HG03103 (cell line): ENCODE results near the gene SIM1.

Source experiments
- ATAC-seq: cut with Tn5 transposase; IDR thresholded peaks from one replicate; pipeline ENCODE4 v1.9.1; 2021; ENCODE audit warnings: low read depth; ENCODE audit not compliant: unreplicated experiment

The SIM1 gene

DNA sequence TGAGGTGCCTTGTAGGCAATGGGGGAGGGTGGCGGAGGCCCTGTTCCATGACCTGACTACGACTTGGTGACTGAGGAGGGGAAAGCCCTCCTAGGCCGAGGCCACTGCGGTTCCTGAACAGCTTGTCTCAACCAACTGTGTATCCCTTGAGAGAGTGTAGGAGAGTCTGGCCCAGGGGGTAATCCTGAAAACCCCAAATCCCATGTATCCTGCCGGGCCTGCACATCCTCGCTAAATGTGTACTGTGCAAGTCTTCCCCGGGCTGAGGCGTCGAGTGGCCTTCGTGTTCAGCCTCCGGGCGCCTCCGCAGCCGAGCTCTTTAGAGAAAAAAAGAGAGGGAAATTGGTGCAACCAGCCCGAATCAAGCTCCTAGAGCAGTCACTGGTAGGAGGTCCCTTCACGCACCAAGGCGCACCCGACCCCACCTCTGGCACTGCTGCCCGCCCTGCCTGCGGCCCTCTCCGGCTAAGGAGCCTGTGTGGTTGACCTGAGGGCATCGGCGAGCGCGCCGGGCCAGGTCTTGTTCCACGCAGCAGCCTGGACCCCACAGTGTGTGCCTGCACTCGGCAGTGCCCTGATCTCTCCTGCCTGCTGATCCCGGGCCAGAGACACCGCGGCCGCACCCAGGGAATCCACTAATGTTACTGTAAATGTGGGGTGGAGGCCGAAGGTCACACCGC lies 7.3 kb downstream of the SIM1 start:
- ATAC-seq: no peak

DNA sequence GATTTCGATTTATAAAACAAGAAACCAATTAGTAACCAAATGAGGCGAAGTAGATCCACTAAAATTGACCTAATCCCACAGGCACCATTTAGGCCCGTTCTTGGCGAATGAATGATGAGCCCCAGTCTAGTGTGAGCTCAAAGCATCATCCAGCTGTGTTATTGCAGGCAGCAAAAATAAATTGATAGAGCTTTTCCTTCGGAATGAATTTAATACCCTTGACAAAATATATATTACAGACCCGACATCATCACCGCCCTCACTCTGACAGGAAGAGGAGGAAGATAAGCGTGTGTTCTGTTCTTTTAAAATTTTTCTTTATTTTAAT lies 7.8 kb downstream of the SIM1 start:
- ATAC-seq: no peak

DNA sequence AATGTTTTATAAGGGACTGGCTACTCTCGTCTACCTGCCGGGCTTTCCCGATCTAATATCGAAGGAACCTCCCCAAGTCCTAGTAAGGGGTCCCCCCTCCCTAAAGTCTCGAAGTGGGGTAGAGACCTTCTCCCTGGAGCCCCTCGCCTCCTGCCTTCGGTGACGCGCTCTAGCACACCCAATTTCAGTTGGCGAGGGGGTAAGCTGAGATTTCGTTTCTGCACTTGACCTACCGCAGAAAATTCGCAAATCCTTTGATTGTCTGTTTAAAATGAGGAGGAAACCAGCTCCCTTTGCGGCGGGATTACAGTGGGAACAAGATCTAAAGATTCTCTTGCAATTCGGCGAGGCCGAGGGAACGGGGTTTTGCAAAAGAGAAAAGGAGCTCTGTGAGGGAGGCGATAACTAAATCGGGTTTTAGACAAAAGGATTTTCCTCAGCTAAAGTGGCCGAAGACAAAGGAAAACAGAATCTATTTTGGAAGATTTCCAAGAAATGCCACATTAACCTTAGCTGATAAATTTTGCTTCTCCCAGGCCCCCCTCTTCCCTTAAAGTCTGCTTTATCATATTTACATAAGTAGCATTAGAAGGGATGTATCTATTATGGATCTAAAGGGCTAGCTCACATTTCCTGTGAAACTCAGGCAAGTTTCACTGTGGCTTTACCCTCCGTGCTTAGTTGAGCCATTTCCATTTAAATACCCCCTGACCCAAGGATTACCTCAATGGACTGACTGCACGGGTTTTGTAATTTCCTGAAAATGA lies 8.4 kb downstream of the SIM1 start:
- no peak for ATAC-seq

DNA sequence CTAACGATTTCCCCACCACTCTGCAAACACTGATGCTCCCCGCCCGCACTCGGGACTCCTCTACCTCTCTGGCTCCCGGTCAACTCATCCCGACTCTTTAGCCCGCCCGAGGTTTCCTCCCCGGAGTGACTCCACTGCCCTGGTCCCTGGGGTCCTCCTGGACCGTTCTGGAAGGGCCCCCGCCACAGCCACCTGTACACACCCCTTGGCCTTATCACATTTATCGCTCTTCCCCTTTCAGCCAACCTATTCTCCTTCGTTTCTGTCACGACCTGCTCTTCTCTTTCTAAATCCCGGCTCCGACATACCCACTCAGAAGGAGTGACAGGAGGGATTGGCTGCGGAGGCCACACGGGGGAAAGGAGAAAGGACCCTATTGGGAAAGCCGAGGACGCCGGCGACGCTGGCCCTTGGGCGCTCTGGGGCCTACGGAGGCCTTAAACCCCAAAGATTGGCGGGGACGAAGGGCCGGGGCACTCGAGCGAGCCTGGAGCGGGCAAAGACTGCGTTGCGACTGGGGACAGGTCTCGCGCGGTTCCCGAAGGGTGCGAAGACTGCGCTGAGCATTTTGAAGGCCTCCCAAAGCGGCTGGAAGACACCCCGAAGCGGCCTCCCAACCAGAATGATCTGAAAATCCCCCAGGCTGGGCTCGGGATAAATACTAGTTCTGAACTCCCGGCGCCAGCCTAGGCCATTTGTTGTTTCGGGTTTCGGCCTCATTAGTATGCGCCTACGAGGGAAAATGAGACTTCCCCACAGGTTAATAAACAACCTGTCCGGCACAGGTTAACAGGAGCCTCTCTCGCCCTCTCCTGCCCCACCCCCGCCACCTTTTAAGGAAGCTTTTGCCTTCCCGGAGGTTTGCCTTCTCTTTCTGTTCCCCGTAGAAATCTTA lies 9.2 kb downstream of the SIM1 start:
- ATAC-seq: no peak

DNA sequence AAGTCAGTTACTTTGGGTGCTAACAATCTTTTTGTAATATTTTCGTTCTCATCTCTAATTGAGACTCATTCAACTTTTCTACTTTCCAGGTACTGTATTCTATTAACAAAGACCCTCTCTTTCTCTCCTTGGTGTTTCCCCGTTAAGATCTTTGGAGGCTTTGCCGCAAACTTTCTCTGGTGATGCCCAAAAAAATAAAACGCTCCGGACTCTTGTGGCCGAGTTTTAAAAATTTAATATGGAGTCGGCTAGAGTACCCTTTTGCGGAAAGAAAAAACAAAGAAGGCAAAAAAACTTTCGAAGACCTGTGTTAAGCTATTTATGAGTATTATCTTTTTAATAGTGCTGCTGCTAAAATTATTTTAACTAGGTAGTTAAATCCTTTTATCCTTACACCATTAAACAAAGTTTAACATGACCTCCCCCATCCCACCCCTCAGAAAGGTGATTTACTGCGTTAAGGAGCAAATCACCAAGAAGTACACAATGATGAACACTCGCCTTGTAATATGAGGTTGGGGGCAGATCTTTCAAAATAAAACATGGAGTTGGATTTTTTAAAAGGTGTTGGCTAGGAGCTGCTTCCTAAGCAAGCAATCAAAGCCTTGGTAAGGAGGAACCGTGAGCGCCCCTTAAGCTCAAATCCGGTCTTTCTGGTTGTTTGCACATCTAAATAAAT lies 10.0 kb downstream of the SIM1 start:
- no peak for ATAC-seq

DNA sequence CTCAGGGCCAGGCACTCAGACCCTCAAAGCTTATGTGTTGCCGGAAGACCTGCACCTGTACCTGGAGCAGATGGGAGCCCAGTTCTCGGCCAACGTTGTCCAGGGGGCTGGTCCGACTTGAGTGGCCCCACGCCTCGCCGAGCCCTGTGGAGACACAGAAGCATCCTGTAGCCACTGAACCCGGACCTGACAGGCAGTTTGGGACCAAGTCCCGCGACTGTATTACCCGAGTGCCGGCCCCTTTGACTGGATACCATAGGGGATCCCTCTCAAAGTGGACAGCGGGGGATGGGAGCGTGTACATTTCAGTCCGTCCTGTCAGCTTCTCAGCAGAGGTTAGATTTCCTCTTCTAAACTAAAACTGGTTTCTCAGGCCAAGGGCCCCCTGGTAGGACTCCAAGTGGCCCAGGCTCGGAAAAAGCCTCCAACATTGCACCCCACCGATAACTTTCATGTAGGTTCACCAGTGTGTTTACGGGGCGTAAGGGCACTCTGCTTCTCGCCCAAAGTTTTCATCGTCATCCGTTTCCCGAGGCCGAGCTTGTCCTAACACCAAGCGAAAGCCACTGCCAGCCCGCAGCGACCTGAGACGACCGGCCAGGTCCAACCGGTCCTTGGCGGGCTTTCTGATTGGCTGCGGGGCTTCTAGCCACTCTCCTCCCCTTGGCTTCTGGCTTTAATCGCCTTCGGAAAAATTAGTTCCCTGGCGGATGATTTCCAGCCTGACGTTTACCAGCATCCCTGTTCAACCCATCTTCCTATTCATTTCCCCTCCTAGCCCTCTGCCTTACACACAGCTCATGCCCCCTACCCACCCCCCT lies 10.8 kb downstream of the SIM1 start:
- no peak for ATAC-seq

DNA sequence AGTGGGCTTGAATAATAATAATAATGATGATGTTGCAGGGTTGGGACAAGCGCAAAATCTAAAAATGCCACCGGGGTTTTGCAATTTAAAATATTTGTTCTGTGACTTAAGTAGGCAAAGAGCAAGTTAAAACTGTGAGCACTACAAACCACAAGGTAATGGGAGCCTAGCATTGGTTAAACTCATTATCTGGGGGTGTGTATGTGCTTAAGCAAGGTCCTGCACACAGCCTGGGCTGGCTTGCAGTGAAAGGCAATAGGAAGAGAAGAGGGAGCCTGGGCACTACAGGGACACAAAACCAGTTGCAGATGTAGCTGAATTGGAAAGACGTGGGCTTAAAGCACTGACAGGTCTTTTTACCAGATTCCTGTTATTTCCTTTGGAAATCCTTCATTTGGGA lies 11.7 kb downstream of the SIM1 start:
- no peak for ATAC-seq

DNA sequence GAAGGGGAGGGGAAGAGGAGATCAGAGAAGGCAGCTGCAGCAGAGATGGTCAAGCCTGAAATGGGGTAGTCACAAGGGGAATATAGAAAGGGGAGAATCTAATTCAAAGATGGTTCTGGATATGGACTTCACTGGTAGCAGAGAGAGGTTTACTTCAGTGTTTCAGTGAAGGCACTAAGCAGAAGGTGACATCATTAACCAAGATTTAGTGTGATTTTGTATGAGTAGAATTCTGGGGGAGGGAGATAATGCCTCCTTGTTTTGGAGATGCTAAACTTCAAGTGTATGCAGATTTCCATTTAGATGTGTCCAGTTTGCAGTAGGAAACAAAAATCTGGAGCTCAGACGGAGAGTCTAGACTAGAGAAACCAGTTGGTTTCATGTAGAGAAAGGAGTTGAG lies 13.1 kb downstream of the SIM1 start:
- ATAC-seq: no peak

DNA sequence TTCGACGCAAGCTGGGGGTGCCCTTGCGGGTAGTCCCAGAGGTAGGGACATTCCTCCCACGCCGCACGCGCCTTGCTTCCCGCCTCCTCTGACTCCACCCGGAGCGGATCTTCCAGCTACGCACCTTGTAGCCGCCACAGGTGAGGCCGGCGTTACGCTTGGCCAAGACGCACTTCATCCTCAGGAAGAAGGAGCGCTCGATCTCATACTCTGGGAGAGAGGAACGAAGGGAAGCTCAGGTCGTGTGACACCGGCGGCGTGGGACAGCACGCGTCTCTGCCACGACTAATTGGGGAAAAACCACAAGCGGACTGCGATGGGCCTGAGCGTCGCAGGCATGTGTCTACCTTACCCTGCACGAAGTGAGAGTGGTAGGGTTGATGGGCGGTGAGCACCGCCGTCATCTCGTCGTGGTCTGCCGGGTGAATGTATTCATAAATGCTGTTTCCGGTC lies 15.5 kb downstream of the SIM1 start:
- no peak for ATAC-seq

DNA sequence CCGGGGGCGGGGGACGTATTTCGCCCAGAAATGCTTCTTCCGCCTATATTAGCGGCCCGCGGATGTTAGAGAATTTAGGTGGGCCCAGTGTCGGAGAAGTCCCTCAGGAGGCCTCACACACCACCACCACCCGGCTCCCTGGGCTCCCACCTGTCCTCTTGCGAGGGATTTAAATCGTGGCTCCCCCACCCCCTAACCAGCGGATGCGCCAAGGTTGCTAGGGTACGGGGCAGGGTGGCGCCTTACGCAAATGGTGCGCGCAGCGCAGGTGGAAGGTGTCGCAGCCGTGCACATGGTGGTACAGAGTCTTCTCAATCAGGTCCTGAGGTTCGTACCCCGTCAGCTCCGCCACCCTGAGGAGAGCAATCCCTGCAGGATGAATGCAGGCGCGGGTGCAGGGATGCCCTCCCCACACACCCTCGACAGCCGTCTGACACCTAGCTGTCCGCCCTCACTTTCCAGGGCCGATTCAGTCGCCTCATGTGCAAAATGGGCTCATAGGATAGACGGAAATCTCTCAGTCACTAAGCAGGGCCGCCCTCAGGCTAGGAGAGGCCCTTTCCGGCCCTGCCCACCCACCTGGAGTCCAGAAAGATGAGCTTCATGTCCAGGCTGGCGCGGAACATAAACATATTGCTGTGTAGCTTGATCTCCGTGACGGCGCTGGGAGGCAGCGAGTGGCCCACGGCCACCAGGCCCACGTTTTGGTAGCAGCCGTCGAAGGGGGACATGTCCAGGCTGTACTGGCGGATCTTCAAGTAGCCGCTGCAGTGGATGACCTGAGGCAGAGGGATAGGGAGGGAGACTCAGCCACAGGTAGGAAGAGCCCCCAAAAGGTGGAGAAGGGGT lies 16.6 kb downstream of the SIM1 start:
- ATAC-seq: no peak

DNA sequence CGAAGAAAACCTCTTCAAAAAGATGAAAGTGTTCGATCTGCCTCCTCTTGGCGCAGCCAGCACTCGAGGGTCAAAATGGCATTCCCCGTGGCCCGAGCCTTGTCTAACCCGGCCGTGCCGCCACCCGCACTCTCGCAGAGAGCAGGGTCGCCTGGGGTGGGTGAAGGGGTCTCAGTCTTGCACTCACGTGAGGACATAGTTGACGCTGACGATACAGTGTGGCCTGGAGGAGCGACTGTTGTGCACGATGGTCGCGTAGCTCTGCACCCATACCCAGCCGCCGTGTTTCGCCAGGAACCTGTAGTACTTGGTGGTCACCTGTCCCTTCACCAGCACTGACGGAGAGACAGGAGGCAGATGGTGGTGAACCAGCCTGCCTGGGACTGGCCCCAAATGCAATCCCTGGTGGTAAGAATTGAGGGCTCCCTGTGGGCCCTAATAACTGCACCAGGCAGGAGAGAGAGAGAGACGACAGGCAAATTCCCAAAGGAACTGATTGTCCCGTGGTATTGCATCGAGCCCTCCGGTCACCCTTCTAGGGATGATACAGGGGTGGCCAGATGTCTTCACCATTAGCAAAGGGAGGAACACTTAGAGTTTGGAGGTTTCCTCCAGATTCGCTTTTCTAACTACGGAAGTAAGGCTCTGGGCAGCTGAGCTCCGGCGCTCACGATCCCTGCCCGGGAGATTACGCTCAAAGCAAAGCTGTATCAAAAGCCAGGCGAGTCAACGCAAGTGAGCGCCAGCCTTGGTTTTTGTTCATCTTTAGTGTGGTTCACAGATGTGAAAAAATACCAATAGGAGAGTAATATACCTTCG lies 17.4 kb downstream of the SIM1 start:
- no peak for ATAC-seq

DNA sequence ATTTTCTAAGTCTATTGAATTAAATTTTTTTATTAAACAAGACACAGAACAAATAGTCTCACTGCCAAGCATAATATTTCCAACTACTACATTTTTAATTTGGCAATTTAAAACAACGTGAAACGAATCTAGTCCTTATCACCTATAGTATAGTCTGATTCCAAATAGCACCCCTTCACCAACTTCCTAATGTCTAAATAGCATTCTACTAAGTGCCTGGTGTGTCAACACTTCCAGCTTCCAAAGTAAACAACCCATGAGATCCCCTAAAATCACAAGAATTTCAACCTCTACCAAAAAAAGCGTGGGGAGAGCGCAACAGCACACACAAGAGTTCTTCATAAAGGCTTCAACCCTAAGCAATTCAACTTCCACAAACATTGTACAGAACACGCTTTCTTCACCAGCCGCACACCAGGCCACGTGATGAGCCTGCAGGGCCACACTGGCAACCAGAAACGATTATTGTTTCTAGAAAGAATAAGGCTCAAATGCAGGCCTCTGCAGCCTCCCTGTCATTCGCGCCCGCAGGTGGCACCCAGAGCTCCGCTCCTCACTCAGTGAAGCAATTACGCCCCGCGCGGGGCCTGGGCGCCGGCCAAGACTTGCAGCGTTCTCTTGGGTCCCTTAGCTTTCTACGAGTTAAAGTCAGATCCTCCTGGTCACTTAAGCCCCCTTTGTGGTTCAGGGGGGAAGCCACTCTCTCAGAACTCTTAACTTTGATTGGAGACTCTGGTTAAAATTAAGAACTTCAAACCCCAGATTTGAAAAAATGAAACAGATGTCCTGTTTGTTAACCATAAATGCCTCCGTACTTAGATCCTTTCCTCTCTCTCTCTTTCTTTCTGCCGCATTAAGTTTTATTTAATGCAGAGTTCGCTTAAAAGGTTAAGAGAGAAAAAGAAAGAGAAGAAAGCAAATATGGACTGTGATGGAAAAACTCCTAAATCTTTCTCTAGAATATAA lies 18.3 kb downstream of the SIM1 start:
- no peak for ATAC-seq

DNA sequence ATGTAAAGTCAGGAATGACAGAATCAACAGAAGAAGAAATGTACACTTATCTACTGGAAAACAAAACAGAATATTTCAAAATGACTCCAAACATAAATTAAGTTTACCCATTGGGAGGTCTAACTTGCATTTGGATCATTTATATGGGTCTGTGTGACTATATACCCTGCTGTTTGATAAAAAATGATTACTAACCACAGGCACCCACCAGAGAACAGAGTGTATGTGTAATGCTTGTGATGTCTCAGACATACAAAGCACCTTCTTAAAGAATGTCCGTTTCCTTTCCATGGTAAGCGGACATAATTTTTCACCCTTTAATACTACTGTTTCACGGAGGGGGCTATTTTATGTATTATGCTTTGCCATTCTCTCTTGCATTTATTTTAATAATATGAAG lies 19.2 kb downstream of the SIM1 start:
- ATAC-seq: no peak

DNA sequence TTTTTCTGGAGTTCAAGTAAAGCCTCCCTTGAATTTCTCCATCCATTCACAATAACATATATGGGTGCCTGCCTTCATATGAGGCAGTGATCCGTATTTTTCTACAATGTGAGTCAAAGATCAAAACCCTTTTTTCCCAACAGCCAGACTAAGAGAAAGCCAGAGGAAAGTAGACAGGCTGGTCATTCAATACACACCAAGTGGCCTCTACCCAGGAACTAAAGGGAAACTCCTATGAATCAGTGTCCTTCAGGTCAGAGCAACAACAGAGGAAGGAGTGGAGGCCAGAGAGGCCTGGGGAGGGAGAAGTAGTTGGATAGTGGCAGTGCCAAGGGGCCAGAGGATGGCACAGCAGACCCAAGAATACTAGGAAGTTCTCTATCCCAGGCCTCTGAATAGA lies 23.8 kb downstream of the SIM1 start:
- no peak for ATAC-seq

DNA sequence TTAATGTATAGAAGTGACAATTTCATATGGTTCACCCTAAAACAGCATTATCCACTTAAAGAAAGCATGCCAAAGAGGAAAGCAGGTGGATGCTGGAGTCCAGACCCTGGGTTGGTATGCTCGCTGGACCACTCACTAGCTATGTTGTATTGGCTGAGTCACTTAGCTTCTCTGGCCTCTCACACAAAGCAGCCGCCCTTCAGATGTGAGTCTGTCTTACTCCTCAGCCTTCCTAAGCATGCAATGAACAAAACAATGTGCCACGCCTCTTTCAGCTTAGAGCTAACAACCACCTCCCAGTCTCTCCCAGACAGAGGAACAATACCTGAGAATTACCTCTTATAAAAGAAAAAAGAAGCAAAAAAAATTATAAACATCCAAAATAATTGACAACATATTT lies 29.4 kb downstream of the SIM1 start:
- ATAC-seq: no peak

DNA sequence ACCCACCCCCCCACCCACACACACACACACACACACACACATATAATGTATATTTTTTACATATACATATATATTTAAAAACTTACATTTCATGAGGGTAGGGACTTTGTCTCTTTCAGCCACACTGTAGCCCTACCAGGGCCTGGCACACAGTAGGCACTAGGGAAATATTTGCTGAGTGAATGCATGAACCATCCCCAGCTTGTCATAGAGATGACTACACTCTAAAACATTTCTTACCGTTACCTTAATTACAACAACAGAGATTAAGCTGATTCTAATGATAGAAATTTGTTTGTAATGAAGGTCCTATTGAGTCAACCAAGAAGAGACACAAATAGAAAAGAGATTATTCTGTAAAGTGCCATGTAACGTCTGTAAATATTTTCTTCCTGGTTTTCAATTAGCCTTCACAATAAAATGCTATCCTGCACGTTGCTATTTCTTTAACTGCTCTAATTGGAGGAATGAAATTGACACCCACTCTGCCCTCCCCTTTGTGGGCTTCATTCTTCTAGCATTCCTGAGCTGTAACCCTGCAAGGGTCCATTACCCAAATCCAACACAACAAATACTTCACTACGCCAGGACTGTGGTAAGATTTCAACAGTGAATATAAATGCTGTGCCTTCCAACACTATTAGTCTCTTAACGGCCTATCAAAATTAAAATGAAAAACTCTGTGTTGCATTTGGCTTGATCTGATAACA lies 30.8 kb downstream of the SIM1 start:
- ATAC-seq: no peak

DNA sequence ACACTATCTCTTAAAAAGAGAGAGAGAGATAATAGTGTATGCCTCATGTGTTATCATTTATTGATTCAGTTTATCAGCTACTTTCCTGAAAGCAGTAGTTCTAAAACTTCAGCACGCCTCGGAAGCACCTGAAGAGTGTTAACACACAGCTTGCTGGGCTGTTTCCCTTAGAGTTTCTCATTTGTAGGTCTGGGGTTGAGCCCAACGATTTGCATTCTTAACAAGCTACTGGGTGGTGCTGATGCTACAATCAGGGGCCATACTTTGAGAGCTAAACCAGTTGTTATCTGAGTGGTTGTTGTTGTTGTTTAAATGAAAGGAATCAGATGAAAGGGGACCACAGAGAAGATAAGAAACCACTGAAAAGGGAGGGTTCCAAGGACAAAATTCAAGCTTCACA lies 32.6 kb downstream of the SIM1 start:
- no peak for ATAC-seq
